Naive thymus-derived CD8-positive, alpha-beta T cell (primary cell): ENCODE results near the gene PDE4D. TPM values are rescaled to one million over a fixed set of nuclear protein-coding genes. Genes with fewer than 3 reads are reported as not detected.

Experiments used
- ATAC-seq, 2 donors: fragments of 150-1000 bp; cut with Tn5 transposase in 1 of 2; sonication (Bioruptor Pico), chemical (Tn5 transposase) in 1 of 2; 1 replicate in 1 of 2; 2 replicates in 1 of 2; pipeline ENCODE4 v1.10.0; 2021; ENCODE audit warnings: mild to moderate bottlenecking in 2 of 2, moderate library complexity in 2 of 2
- POLR2A ChIA-PET: fragments of 350-600 bp; sonication (Branson Sonifier 250); formaldehyde crosslinking; loops from one replicate; lab custom pipeline; 2021; ENCODE audit warnings: antibody characterized with exemption; lab: Charles Lee
- DNase-seq, 10 donors: peaks; one replicate each; pipeline versions ENCODE4 v3.0.0 to v3.0.0-alpha.2; 2020 to 2022
- H3K27ac Mint-ChIP-seq, 10 donors: one replicate each; pipeline ENCODE4 v1.8.0; 2020 to 2022; ENCODE audit warnings: mild to moderate bottlenecking in 10 of 10, mixed read lengths in 10 of 10, moderate library complexity in 4 of 10, inconsistent platforms in 1 of 10
- H3K27me3 Mint-ChIP-seq, 5 donors: one replicate each; pipeline ENCODE4 v1.8.0; 2021 to 2022; ENCODE audit warnings: mixed read lengths in 5 of 5
- H3K36me3 Mint-ChIP-seq, 3 donors: one replicate each; pipeline ENCODE4 v1.8.0; 2020 to 2022; ENCODE audit warnings: mixed read lengths in 3 of 3, mild to moderate bottlenecking in 2 of 3, inconsistent platforms in 1 of 3
- H3K4me1 Mint-ChIP-seq, 4 donors: one replicate each; pipeline ENCODE4 v1.8.0; 2021 to 2022; ENCODE audit warnings: mixed read lengths in 4 of 4
- H3K4me3 Mint-ChIP-seq, 10 donors: one replicate each; pipeline ENCODE4 v1.8.0; 2020 to 2022; ENCODE audit warnings: mild to moderate bottlenecking in 10 of 10, mixed read lengths in 10 of 10, moderate library complexity in 6 of 10, inconsistent platforms in 1 of 10
- H3K9me3 Mint-ChIP-seq, 9 donors: one replicate each; pipeline ENCODE4 v1.8.0; 2020 to 2022; ENCODE audit warnings: mixed read lengths in 9 of 9, mild to moderate bottlenecking in 3 of 9, inconsistent platforms in 1 of 9, moderate library complexity in 1 of 9
- polyA plus RNA-seq, 3 donors: library from polyadenylated mRNA; unstranded; fragments of 300-500 nt; fragmentation: Illumina TruSeq; gene quantifications; one replicate each; pipeline ENCODE4 v1.2.3, GENCODE V29; 2021
- total RNA-seq, 8 experiments: library from RNA in 2 of 8; stranded (reverse) in 2 of 8; gene quantifications; one replicate each; pipeline ENCODE4 v1.2.3 and lab custom pipeline; 2021 to 2026

PDE4D gene
- total and polyA plus RNA-seq, 5 experiments from 2014 or later = 5.8 to 35.9 (median 8.8) TPM

DNA sequence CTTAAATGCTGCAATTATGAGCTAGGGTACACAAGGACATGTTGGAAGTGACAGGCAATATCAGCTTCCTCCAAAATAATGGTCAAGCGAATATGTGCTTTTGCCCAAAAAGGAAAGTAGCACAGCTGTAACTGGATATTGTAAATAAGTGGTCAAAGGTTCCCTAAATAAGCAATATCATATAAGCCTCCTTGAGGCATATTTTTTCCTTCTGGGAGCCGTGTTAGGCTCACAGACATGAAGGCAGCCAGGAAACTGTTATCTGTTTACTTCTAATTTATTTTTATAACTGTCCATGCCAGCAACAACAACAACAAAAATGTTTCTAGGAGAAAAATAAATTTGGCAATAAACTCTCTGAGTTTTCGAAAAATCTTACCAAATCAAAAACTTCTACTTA, 648.3 kb downstream of the PDE4D start:
- Mint-ChIP-seq H3K27me3 (peaks cover 0 to 13% (median 6%) of the 10 kb centered on the region in 5 donors), H3K36me3 (no peaks in the 10 kb centered on the region), H3K27ac (no peak overlapping the region), H3K4me3 (no peak overlapping the region), H3K4me1 (no peaks in the 10 kb centered on the region), H3K9me3 (no peaks in the 10 kb centered on the region)
- DNase-seq (no peak), ATAC-seq (no peak)
- POLR2A ChIA-PET = no interaction called here

- Mint-ChIP-seq H3K4me3 (no peak overlapping the region), H3K27me3 (peaks cover 0 to 9% (median under 1%) of the 10 kb centered on the region in 5 donors), H3K36me3 (no peaks in the 10 kb centered on the region), H3K4me1 (peaks cover 0 to 9% (median 8%) of the 10 kb centered on the region in 4 donors), H3K9me3 (no peaks in the 10 kb centered on the region), H3K27ac (no peak overlapping the region)
- ATAC-seq (no peak), DNase-seq (no peak)
- POLR2A ChIA-PET = no interaction called here
Observed at GRCh38 chr5:59241552-59241951, 652.0 kb downstream of the PDE4D start.

DNA sequence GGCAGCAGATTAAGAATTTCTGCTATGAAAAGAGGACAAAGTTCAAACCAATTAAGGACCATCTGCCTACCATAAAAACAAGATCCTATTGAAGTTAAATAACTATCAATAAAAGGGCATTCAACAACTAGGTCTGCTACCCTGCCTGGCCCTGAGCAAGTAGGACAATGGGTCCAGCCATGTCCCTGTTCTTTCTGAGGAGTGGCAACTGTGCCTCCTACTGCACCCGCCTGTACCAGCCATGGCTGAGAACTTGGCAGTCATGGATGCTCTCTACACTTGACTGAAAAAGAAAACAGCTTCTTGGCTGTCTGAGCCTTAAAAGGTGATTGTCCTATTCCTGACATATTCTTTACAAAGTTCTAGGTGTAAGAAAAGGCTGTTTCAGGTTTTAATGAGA, 652.4 kb downstream of the PDE4D start:
- Mint-ChIP-seq H3K36me3 (no peaks in the 10 kb centered on the region), H3K4me3 (no peak overlapping the region), H3K27ac (no peak overlapping the region), H3K4me1 (peaks cover 0 to 9% (median 8%) of the 10 kb centered on the region in 4 donors), H3K9me3 (no peaks in the 10 kb centered on the region), H3K27me3 (peaks cover 0 to 10% (median 1%) of the 10 kb centered on the region in 5 donors)
- POLR2A ChIA-PET = no interaction called here
- no peak for ATAC-seq
- no peak for DNase-seq

GRCh38 chr5:59238126-59238902, 655.2 kb downstream of the PDE4D start:
- Mint-ChIP-seq H3K27me3 (peaks cover 0 to 10% (median 1%) of the 10 kb centered on the region in 5 donors), H3K9me3 (no peaks in the 10 kb centered on the region), H3K4me1 (peaks cover 0 to 9% (median 8%) of the 10 kb centered on the region in 4 donors), H3K36me3 (no peaks in the 10 kb centered on the region), H3K4me3 (no peak overlapping the region), H3K27ac (peak overlapping the region in 2 of 10 donors; percentile 6 to 32)
- POLR2A ChIA-PET = no interaction called here
- DNase-seq (peak in 2 of 10 donors; percentile 2 to 35), ATAC-seq (peak; percentile 66 to 90)

DNA sequence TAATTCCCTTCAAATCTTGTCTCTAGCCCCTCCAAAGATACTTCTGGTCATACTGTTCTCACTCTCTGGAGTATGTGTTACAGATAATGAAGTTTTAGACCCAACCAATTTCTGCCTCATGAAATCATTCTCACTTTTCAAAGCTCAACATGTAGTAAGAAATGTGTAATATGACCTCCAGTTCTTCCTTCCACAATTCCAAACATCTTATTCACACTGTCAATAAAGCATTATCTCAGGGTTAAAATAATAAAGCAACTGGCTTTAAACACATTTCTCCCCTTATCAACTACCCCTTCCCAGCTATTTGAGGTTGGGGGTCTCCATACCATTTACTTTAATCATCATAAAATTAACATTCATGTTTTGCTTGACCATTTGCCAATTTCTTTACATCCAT, 656.5 kb downstream of the PDE4D start:
- no peak overlapping the region for H3K27ac Mint-ChIP-seq
- no peak overlapping the region for H3K4me3 Mint-ChIP-seq
- no peak for ATAC-seq
- DNase-seq = no peak
- H3K27me3 Mint-ChIP-seq = peaks cover 1 to 7% (median 3%) of the 10 kb centered on the region in 5 donors
- no peaks in the 10 kb centered on the region for H3K36me3 Mint-ChIP-seq
- POLR2A ChIA-PET = no interaction called here
- no peaks in the 10 kb centered on the region for H3K9me3 Mint-ChIP-seq
- H3K4me1 Mint-ChIP-seq = peaks cover 0 to 9% (median 8%) of the 10 kb centered on the region in 4 donors

- peaks cover 1 to 9% (median 4%) of the 10 kb centered on the region in 5 donors for H3K27me3 Mint-ChIP-seq
- H3K36me3 Mint-ChIP-seq = no peaks in the 10 kb centered on the region
- no peak for ATAC-seq
- H3K4me1 Mint-ChIP-seq = peaks cover 0 to 9% (median 8%) of the 10 kb centered on the region in 4 donors
- POLR2A ChIA-PET = no interaction called here
- no peaks in the 10 kb centered on the region for H3K9me3 Mint-ChIP-seq
- no peak overlapping the region for H3K27ac Mint-ChIP-seq
- no peak overlapping the region for H3K4me3 Mint-ChIP-seq
- DNase-seq = no peak
Observed at GRCh38 chr5:59236448-59236847, 657.1 kb downstream of the PDE4D start.

GRCh38 chr5:59234236-59234635, 659.3 kb downstream of the PDE4D start:
- Mint-ChIP-seq H3K4me1 (peaks cover 0 to 9% (median 8%) of the 10 kb centered on the region in 4 donors), H3K4me3 (no peak overlapping the region)
- POLR2A ChIA-PET = no interaction called here

DNA sequence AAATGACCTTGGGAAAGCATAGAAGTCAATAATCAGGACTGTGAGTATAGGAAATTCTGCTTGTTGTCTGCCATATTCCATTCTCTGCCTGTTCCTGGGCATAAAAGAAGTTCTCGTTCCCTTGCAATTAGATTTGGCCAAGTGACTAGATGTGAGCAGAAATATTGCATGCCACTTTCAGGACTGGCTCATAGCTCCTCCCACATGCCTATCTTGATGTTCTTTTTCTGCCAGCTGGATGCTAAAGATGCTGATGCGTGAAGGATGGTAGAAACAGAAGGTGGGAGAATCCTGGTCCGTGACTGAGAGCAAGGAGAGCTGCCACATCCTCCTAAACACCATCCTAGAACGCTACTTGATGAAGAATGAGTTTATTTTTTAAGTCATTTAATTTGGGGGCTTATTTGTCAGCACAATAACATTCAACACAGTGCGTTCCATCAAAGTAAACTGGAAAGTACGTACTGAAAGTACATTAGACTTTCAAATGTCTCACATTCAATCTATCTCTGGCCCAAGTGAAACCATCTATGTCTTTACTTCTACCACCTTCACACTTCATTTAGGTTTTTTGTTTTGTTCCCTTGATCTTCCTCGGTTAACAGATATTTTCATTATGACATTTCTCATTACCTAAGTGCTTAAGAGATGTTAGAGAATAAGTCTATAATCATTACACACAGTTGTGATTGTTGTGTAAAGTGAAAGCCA, 662.1 kb downstream of the PDE4D start:
- Mint-ChIP-seq H3K27me3 (peaks cover 0 to 11% (median 3%) of the 10 kb centered on the region in 5 donors), H3K4me3 (no peak overlapping the region), H3K9me3 (no peaks in the 10 kb centered on the region), H3K36me3 (no peaks in the 10 kb centered on the region), H3K27ac (no peak overlapping the region), H3K4me1 (no peaks in the 10 kb centered on the region)
- DNase-seq = no peak
- POLR2A ChIA-PET = no interaction called here
- no peak for ATAC-seq

More at GRCh38 chr5:59234236-59234635, 659.3 kb downstream of the PDE4D start:
- H3K27me3 Mint-ChIP-seq = peaks cover 1 to 11% (median 4%) of the 10 kb centered on the region in 5 donors
- H3K36me3 Mint-ChIP-seq = no peaks in the 10 kb centered on the region
- no peak for DNase-seq
- ATAC-seq = no peak
- H3K9me3 Mint-ChIP-seq = no peaks in the 10 kb centered on the region
- H3K27ac Mint-ChIP-seq = no peak overlapping the region

- no peak overlapping the region for H3K27ac Mint-ChIP-seq
- H3K36me3 Mint-ChIP-seq = peaks cover 0 to 5% (median 0%) of the 10 kb centered on the region in 3 donors
- ATAC-seq (no peak), DNase-seq (no peak)
- POLR2A ChIA-PET = no interaction called here
- peaks cover 0 to 6% (median 0%) of the 10 kb centered on the region in 5 donors for H3K27me3 Mint-ChIP-seq
- no peaks in the 10 kb centered on the region for H3K4me1 Mint-ChIP-seq
- no peak overlapping the region for H3K4me3 Mint-ChIP-seq
- peaks cover 0 to 9% (median 4%) of the 10 kb centered on the region in 9 donors for H3K9me3 Mint-ChIP-seq
Observed at GRCh38 chr5:59222687-59223511, 670.6 kb downstream of the PDE4D start.

DNA sequence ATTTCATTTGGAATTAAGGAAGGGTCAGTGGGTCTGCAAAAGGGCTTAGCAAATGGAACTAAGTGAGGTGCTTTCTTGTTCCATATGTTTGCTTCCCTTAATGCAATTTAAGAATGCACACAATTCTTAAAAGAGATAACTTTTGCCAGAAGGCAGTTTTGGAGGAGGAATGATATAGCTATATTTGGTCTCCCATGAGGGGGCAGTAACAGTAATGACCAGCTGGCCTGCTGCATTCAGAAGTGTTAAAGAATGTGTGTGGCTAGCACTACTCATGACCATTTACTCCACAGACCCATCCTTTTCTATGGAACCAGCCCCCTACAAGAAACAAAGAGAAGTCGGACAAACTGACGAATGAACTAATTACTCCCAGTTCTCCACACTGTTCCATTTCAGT, 671.8 kb downstream of the PDE4D start:
- H3K27ac Mint-ChIP-seq = no peak overlapping the region
- peaks cover 0 to 5% (median 0%) of the 10 kb centered on the region in 3 donors for H3K36me3 Mint-ChIP-seq
- no peak overlapping the region for H3K4me3 Mint-ChIP-seq
- no peak for DNase-seq
- peaks cover 0 to 9% (median 4%) of the 10 kb centered on the region in 9 donors for H3K9me3 Mint-ChIP-seq
- H3K27me3 Mint-ChIP-seq = peaks cover 0 to 7% (median 3%) of the 10 kb centered on the region in 5 donors
- POLR2A ChIA-PET = no interaction called here
- no peak for ATAC-seq
- no peaks in the 10 kb centered on the region for H3K4me1 Mint-ChIP-seq

DNA sequence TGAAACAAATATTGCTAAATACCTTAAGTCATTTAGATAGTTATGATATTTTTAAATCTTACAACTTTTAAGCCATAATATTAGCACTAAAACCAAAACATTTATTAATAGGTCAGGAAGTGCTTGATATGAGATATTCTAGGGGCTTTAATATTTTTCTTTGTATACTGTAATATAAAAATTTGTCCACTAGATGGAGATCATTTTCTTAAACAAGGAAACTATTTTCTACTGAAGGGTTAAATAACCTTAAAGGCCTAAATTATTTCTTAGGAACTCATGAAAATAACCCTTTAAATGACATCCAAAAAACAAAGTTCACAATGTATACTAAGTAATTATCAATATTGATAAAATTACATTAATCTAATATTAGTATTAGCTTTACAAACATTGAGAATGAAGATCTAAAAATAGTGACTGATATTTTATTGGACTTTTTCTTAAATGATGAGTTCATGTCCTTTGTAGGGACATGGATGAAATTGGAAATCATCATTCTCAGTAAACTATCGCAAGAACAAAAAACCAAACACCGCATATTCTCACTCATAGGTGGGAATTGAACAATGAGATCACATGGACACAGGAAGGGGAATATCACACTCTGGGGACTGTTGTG, 675.0 kb downstream of the PDE4D start:
- DNase-seq (no peak), ATAC-seq (no peak)
- H3K27ac Mint-ChIP-seq = no peak overlapping the region
- H3K4me1 Mint-ChIP-seq = no peaks in the 10 kb centered on the region
- POLR2A ChIA-PET = no interaction called here
- H3K9me3 Mint-ChIP-seq = no peaks in the 10 kb centered on the region
- H3K36me3 Mint-ChIP-seq = no peaks in the 10 kb centered on the region
- peaks cover 11 to 32% (median 25%) of the 10 kb centered on the region in 5 donors for H3K27me3 Mint-ChIP-seq
- no peak overlapping the region for H3K4me3 Mint-ChIP-seq

- ATAC-seq (no peak), DNase-seq (no peak)
- H3K4me3 Mint-ChIP-seq = no peak overlapping the region
- H3K27me3 Mint-ChIP-seq = peaks cover 13 to 38% (median 27%) of the 10 kb centered on the region in 5 donors
- no peaks in the 10 kb centered on the region for H3K4me1 Mint-ChIP-seq
- H3K9me3 Mint-ChIP-seq = no peaks in the 10 kb centered on the region
- H3K27ac Mint-ChIP-seq = no peak overlapping the region
- H3K36me3 Mint-ChIP-seq = no peaks in the 10 kb centered on the region
- POLR2A ChIA-PET = no interaction called here
Observed at GRCh38 chr5:59216841-59217240, 676.7 kb downstream of the PDE4D start.
